T-helper 1 cell (primary cell): Measurements from ENCODE around the gene HACD4.

ENCODE experiments used
- DNase-seq, 5 donors: peaks; one replicate each; pipeline ENCODE4 v3.0.0-alpha.2; 2012 to 2020
- total RNA-seq, 4 donors: gene quantifications; one replicate each; lab custom pipeline; 2026; lab: John Stamatoyannopoulos, UW

Gene HACD4
- 47.3 to 70.2 (median 53.0) reads per million in 4 donors for total RNA-seq

- DNase-seq: peak; percentile 42 to 78 (median 58)
Observed at GRCh38 chr9:21031091-21031807, at the start of gene HACD4. Gene HACD4, minus strand, starts transcription at chr9:21031640. Its CDS starts 50 bp downstream, at chr9:21031590.

- no peak for DNase-seq
Observed at GRCh38 chr9:21080793-21081192, 49.4 kb upstream of the HACD4 start.

- peak in 1 of 5 donors; percentile 42 for DNase-seq
Observed at GRCh38 chr9:21078702-21079101, 47.3 kb upstream of the HACD4 start.

GRCh38 chr9:21077781-21078180 is 46.3 kb upstream of the HACD4 start, which contains the start of gene IFNB1:
Gene IFNB1, minus strand, starts transcription at chr9:21077942. Its CDS starts 73 bp downstream, at chr9:21077869.
- no peak for DNase-seq

GRCh38 chr9:21075484-21075883 is 44.0 kb upstream of the HACD4 start:
- no peak for DNase-seq

GRCh38 chr9:21070906-21071305 is 39.5 kb upstream of the HACD4 start:
- no peak for DNase-seq

GRCh38 chr9:21070171-21070571 is 38.7 kb upstream of the HACD4 start:
- no peak for DNase-seq

GRCh38 chr9:21060919-21061561 is 29.6 kb upstream of the HACD4 start:
- peak in 1 of 5 donors; percentile 18 for DNase-seq

- DNase-seq: no peak
Observed at GRCh38 chr9:21056931-21057330, 25.5 kb upstream of the HACD4 start.

- no peak for DNase-seq
Observed at GRCh38 chr9:21053851-21054250, 22.4 kb upstream of the HACD4 start.

- DNase-seq: no peak
Observed at GRCh38 chr9:21047281-21047691, 15.8 kb upstream of the HACD4 start.

- DNase-seq: no peak
Observed at GRCh38 chr9:21043841-21044240, 12.4 kb upstream of the HACD4 start.

GRCh38 chr9:21042466-21042865 is 11.0 kb upstream of the HACD4 start:
- DNase-seq: no peak

GRCh38 chr9:21039302-21039701 is 7.9 kb upstream of the HACD4 start:
- DNase-seq: no peak

GRCh38 chr9:21037278-21037677 is 5.8 kb upstream of the HACD4 start:
- DNase-seq: no peak

GRCh38 chr9:21031808-21032183 is 356 bp upstream of the HACD4 start:
- no peak for DNase-seq

- peak in 1 of 5 donors; percentile 75 for DNase-seq
Observed at GRCh38 chr9:21030389-21031035, 928 bp downstream of the HACD4 start.

- DNase-seq: no peak
Observed at GRCh38 chr9:21029661-21030060, 1.8 kb downstream of the HACD4 start.

GRCh38 chr9:21028466-21028865 is 3.0 kb downstream of the HACD4 start:
- peak in 1 of 5 donors; percentile 27 for DNase-seq

GRCh38 chr9:21027295-21027694 is 4.1 kb downstream of the HACD4 start:
- DNase-seq: no peak

- DNase-seq: no peak
Observed at GRCh38 chr9:21023861-21024260, 7.6 kb downstream of the HACD4 start.

GRCh38 chr9:21018177-21018576 is 13.3 kb downstream of the HACD4 start:
- no peak for DNase-seq

GRCh38 chr9:21016701-21017491 is 14.5 kb downstream of the HACD4 start:
- DNase-seq: no peak
